GM19463 (cell line): ENCODE measurements around the gene ANXA8.
A peak's percentile ranks its signal among the peaks of the same experiment; 100 is the strongest.
"Not testable (repeated sequence)": the region's sequence is repeated elsewhere in the genome, so short reads cannot be mapped to it uniquely, and the experiment has no call there.

Experiments
- ATAC-seq: cut with Tn5 transposase; IDR thresholded peaks from one replicate; pipeline ENCODE4 v1.9.1; 2021; ENCODE audit warnings: mild to moderate bottlenecking, moderate library complexity; ENCODE audit not compliant: unreplicated experiment

ANXA8 gene

DNA sequence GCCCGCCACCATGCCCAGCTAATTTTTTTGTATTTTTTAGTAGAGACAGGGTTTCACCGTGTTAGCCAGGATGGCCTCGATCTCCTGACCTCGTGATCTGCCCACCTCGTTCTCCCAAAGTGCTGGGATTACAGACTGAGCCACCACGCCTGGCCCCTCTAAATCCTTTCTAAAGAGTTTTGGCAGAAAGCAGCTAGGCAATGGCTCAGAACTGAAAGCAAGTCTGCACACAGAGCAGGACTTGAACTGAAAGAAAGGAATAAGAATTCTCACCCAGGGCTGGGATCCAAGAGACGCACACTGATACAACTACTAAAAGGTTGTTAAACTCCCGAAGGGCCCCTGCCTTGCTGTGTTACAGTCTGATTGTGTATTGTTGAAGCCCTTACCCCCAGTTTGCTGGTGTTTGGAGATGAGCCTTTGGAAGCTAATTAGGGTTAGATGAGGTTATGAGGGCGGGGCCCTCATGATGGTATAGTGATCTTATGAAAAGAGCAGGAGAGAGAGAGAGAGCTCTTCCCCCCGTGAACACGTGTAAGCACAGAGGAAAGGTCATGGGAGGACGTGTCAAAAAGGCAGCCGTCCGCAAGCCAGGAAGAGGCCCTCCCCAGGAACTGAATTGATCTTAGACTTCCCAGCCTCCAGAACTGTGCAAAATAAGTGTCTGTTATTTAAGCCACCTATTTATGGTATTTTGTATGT is 18.5 kb downstream of the ANXA8 start:
- ATAC-seq, result not testable (repeated sequence)

DNA sequence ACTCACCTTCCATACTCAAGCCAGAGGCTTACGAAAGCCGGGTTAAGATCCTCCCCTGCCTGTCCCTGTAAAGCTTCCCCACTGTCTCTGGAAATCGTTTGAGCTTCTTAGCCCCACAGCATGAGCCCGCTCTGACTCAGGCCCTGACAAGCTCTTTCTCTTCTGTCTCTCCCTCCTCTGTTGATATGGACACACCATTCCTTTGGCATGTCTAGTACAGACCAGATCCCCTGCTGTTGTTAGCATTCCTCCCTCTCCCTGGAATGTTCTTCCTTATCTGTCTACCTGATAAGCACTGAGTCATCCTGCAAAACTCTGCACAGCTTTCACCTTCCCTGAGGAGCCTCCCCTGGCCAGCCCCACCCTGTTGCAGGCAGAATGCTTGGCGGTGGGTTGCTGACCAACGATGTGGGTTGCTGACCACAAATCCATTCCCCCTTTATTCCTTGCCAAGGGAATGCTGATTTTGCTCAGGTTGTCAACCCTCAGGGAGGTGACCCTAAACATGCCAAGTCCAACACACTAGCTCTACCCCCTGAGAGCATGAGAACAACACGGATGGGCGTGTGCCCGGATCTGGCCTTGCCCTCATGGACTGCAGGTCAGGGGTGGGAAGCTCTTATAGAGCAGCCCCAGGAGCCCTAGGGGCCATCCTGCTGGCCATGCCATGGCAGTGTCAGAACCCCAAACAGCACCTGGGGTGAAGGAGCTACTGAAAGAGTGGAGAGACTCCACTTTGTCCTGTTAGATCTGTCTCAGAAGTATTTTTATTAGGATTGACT is 21.1 kb downstream of the ANXA8 start:
- ATAC-seq, result not testable (repeated sequence)

DNA sequence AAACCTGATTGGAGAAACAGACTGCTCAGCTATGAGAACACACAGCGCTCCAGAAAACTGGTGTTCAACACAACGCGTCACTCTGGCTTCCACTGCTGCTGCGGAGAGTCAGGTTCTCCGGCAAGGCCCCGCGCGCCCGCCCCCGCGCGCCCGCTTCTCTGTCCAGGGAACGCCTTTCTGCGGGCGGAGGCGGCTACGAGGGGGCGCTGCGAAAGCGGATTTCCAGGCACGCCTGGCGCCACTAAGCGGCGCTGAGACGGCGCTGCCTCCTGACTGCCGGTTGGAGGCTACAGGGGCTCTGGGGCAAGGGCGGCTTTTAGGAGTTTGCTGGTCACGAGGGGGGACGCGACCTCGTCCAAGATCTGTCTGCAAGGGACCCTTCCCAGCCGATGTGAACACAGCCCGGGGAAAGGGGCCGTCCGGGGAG is 22.6 kb downstream of the ANXA8 start:
- peak; percentile 47 for ATAC-seq

DNA sequence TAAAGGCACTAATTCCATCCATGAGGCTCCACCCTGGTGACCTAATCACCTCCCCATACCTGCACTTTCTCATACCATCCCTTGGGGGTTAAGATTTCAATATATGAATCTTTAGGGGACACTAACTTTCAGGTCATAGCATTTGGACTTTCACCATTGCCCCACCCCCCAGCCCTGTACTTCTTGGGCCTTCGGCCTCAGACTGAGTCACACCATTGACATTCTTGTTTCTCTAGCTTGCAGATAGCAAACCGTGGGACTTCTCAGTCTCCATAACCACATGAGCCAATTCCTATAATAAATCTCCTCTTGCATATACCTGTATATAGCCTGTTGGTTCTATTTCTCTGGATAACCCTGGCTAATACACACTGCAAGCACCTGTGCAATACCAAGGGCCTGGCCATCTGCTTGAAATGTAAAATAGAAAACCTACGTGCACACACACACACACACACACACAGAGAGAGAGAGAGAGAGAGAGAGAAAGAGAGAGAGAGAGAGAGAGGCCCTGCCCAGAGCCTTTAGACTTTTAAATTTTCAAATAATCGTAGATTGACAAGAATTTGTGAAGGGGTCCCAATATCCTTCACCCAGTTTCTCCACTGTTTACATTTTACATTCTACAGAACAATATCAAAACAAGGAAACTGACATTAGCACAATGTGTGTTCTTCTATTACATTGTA is 25.3 kb downstream of the ANXA8 start:
- no peak for ATAC-seq

DNA sequence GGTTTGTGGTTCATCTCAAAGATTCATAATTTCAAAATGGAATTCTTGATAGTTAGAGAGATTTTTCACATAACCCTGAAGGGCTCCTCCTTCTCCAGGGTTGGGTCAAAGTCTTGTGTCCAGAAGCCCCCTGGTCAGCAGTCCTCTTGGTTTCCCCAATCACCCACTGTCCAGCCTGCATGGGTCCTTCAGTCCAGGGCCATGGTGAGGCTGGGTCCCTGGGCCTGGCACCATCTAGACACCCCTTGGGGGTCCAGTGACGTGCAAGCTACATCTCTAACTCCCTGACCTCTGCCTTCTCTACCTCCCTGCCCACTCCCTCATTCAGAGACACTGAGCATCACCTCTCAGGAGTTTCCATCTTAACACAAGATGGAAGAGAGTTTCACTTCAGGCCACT is 26.1 kb downstream of the ANXA8 start:
- no peak for ATAC-seq

DNA sequence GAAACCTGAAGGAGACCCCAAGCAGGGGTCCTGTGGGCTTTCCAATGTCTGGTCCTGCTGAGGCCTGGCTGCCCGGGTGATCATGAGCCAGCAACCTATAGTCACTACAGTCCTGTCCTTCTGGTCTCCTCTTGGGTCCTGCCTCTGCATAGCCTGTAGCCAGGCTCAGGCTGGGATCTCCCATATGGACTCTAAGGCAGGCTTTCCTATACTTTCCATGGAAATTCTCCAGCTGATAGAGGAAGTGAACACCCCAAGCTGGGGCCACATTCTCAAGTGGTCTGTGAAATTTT is 26.4 kb downstream of the ANXA8 start:
- no peak for ATAC-seq

DNA sequence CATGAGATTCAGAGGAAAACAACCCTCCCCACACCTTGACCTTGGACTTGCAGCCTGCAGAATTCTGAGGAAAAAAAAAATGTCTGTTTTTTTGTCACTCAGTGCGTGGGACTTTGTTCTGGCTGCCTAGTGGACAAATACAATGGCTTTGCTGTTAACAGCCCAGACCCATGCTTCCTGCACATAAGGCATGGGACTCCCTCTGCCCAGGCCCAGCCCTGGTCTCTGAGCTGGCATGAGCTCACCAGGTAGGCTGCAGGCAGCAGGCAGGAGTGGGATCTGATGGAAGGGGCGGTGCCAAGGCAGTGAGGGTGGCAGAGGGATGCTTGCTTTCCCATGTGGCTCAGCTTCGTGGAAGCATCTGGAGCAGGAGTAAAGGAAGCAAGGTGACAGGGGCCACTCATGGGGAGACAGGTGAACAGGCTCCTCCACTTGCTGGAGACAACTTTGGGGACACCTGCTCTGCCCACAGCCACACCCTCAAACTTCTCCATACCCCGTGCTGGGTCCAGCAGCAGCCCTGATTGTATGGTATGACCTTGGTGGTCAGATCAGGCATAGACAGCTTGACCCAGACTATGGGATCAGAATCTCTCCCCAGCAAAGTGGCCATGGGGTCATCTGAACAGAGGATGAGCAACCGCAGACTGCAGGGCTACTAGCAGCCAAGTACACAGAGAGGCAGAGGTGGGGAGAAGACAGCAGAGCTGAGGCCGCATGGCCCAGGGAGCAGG is 27.0 kb downstream of the ANXA8 start:
- ATAC-seq, result no peak

DNA sequence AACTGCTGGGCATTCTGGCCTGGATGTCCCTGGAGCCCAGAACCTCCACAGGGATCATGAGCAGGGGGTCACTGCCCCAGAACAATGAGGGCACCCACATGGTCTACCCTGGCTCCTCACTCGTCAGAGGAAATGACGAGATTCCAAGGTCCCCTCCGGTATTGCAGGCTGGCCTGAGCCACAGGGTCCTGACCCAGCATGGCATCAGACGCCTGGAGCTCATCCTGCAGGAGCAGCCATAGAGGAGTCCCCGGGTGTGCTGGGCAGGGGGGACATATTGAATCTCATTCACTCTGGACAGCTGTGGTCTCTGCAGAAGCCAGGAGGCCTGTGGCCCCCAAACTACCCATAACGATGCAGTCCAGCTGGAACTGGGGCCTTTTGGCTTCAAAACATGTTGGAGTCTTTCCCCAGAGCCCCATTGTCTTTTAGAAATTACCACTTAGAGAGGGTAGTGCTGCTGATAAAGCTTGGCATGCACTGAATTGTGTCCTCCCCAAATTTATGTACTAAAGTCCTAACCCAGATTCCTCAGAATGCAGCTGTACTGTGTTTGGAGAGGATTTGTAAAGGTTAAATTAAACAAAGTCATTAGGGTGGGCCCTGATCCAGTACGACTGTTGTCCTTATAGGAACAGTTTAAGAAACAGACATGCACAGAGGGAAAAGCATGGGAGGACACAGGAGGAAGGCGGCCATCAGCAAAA is 27.7 kb downstream of the ANXA8 start:
- ATAC-seq, result no peak

DNA sequence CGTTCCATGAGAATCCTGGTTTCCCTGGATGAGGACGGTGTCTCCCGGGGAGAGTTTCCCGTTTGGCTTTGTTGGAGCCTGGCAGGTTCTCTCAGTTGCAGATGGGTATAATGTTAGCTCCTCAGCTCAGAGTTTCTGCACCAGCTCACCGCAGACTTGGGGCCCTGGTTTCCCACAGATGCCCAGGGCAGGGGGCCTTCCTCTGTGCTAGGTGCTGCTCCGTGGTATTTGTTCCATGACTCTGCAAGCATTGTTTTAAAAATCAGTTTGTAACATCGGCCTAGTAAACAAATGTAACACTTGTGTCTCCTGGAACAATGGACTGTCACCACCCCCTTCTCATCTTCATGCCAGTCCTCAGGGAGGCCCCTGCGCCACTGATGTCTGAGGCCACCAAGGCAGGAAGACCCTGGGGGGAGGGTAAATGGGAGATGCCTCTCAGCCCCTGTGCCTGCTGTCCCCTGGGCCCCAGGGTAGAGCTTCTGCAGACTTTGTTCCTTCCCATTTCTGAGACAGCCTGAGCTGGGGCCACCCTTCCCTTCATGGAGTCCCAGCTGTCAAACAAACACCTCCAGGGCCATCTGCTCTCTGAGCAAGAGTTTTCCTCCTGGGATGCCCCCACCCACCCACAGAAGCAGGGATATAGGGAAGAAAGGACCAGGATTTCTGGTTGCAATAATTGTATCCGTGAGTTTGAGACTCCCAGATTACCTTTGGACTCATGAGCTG is 28.4 kb downstream of the ANXA8 start:
- ATAC-seq, result not testable (repeated sequence)

DNA sequence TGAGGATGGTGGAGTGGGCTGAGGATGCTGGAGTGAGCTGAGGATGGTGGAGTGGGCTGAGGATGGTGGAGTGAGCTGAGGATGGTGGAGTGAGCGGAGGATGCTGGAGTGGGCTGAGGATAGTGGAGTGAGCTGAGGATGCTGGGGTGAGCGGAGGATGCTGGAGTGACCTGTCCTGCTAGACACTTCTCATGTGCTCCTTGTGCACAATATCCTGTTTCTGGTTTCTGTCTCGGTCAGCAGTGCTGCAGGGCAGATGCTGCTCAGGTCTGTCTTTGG is 29.2 kb downstream of the ANXA8 start:
- no peak for ATAC-seq

DNA sequence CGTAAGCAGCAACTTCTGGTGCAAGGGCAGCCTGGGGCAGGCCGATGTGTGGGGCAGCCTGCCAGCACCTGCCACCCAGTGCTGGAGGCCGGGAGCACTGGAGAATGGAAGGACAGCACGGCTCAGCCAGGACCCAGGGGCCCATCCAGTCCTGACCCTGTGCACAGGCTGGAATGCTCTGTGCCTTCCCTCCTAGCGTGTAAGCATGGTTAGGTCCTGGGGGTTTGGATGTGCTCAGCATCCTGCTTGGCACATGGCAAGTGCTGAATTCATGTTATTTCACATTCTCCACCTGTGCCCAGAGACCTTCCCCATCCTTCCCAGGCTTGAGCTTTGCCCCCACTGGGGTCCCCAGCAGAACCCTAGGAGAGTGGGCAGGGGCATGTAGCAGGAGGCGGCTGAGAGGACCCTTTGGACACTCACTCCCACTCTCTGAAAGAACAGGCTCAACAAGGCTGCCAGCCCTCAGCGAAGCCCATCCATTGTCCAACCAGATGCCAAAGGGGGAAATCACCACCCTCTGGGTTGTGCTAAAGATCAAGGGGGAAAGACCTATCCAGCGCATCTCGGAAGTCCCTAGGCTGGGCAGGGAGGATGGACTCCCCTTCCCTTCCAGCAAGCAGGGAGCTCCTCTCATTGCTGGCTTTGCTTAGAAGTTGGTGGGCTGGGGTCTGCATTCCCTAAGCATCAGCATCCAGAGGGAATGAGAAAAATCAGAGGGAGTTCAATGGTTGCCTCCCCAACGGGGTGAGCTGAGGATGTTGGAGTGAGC is 29.7 kb downstream of the ANXA8 start:
- ATAC-seq, result no peak

DNA sequence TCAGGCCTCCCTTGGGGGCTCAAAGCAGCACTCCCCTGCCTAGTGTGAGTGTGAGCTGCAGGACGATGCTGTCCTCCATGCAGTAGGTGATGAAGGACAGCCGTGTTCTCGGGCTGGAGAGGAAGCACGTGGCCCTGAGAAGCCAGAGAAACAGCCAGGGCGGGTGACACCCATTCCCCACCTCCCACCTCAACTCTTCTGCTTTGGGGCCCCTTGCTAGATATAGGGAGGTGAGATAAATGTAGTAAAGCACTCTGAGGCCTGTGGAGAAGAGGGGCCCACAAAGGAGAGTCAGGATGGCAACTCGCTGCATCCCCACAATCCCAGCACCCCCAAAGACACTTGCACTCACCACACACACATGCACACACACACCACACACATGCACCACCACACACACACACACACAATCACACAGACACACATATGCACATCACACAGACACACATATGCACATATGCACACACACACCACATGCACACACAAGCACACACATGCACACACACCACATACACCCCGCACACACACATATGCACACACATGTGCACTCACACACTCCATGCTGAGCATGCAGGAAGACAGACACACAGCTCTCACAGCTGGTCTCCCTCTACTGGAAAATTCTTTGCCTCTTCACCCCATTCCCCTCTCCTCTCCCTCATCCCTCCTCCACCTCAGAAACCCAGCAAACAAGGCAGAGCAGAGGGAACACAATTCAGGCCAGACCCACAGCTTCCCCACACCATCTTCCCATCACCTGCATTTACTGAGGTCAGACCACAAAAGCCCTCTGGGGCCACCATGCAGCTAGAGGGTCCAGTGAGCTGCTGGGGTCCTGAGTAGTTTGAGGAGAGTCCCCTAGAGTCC is 30.5 kb downstream of the ANXA8 start:
- ATAC-seq, result no peak

DNA sequence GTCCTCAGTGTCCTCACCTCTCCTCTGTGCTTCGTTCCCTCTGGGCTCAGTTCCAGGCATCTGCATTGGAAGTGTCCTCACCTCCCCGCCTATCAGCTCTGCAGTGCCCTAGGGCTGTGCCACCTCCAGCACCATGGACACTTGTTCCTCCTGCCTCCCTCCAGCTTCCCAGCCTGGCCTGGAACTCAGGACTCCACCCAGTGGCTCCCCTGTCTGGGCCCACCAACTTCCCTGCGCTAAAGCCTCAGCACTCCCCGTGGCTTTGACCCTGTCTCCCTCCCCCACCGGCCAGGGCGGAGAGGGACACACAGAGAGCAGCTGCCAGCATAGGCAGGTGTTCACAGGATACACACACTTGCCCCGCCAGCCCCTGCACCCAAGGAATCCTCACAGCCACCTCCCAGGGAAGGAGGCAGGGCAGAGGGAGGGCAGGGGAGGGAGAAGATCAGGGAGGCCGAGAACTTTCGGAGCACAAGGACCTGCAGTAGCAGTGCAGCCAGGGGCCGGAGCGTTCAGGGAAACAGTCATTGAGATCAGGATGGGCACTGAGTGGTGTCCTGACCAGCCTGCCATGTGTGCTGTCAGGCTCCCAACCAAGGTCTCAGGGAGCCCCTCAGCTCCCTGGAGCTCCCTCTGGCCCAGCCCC is 31.3 kb downstream of the ANXA8 start:
- ATAC-seq, result no peak

DNA sequence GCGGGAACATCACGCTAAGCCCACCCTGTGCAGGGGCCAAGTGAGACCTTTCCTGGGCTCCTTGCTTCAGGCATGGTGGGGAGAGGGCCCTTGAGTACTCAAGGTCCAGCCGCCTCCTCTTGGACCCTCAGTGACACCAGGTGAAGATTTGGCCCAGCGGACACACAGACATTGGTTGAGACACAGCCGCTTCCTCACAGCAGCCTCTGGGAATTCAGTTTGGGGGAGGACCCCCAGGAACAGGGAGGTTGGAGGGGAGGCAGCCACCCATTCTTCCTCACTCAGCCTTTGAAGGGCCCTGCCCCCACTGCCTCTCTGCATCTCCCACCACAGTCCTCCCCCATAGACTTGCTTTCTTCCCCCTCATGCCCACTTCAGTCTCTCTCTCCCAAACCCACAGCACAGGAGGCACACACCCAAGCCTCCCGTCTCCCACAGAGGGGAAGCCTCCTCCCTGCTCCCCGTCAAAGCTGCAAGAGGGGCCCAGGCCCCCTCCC is 31.9 kb downstream of the ANXA8 start:
- no peak for ATAC-seq

DNA sequence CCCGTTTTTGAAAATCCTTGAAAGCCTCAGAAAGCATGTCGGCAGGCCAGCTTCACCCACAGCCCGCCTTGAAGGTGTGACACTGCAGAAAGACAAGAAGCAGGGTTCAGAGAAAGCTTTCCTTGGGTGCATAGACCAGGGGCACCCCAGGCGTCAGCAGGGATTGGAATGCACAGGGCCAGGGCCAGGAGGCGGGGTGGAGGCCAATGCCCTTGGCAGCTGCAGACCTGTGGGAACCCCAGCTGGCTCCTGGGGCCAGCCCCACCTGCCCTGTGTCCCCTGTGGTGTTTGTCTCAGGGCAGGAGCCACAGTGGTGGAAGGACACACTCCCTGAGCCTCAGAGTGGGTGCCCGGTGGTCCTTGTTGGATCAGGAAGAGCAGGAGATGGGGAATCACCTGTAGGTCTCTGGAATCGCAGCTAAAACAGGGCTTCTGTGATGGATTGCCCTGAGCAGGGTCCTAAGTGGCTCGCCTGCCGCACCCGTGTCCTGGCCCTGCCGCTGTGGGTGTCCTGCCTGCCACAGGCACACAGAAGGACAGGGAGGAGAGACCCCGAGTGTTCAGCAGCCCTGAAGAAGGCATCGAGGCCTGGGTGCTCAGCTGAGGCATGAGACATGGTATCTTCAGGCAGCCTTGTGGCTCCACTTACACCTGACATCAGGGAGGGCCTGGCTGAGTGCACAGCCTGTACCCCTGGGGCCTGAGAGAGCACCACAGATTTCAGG is 32.5 kb downstream of the ANXA8 start:
- ATAC-seq, result no peak

DNA sequence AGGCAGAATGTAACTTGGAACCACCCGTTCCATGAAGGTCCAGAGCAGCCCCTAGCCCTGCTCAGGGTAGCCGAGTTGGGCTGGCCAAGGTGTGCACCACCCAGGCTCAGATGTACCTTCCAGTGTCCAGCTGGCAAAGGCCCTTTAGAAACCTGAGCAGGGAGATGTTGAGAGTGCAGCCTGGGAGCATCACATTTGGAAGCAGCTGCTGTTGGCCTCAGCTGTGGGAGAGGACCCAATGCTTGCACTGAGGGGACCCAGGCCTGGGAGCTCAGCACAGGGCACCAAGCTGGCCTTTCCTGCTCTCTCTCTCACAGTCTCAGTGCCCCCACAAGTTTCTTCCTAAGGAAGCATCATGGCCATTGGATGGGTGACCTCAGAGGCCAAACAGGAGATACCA is 33.5 kb downstream of the ANXA8 start:
- ATAC-seq, result no peak

DNA sequence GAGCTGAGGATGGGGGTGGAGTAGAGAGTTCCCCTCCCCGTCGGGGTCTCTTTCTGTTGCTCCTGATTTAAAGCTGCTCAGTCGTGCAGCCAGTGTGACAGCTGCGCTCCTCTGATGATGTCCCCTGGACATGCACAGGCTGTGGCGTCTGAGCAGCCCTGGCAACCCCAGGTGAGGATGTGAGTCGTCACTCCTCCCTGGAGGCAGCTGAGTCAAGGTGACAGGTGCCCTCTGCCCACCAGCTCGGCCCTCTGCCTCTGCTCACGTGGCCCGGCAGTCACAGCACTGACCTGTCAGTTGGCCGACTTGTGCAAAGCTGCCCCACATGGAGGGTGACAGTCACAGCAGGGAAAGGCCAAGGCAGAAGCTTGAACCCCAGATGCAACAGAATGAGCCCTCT is 33.9 kb downstream of the ANXA8 start:
- no peak for ATAC-seq
